CD4-positive, alpha-beta T cell (primary cell): ENCODE data around the gene SPRR2A. TPM values are rescaled to one million over a fixed set of nuclear protein-coding genes. Genes with fewer than 3 reads are reported as not detected.

Experiments used
- ATAC-seq: fragments of 200-7000 bp; cut with Tn5 transposase; one replicate; pipeline ENCODE4 v1.10.0; 2022; ENCODE audit warnings: mild to moderate bottlenecking; ENCODE audit not compliant: poor library complexity
- CTCF ChIA-PET: fragments of 350-600 bp; sonication (Branson Sonifier 250); formaldehyde crosslinking; loops from one replicate; lab custom pipeline; 2021; ENCODE audit warnings: antibody characterized with exemption, inconsistent platforms; lab: Charles Lee
- POLR2A ChIA-PET: fragments of 350-600 bp; sonication (Branson Sonifier 250); formaldehyde crosslinking; loops from one replicate; lab custom pipeline; 2021; ENCODE audit warnings: antibody characterized with exemption, inconsistent platforms; lab: Charles Lee
- DNase-seq, 14 experiments: peaks; one replicate each; pipeline ENCODE4 v3.0.0-alpha.2; 2013 to 2020; ENCODE audit warnings: mixed read lengths in 2 of 14
- H3K27ac ChIP-seq, 2 donors: one replicate each; pipeline versions ENCODE4 v1.5.1 to v1.7.0; 2013; ENCODE audit warnings: low read length in 2 of 2, low read depth in 1 of 2, mild to moderate bottlenecking in 1 of 2
- H3K27me3 ChIP-seq, 2 experiments: 1 replicate in 1 of 2; 2 replicates in 1 of 2; pipeline versions ENCODE4 v1.6.1 to v1.7.0; 2013; ENCODE audit warnings: low read length in 2 of 2, control low read depth in 1 of 2, mild to moderate bottlenecking in 1 of 2, moderate library complexity in 1 of 2; ENCODE audit not compliant: insufficient read depth in 2 of 2, control insufficient read depth in 1 of 2
- H3K36me3 ChIP-seq: one replicate; pipeline ENCODE4 v1.6.1; 2013; ENCODE audit warnings: low read length, control low read depth; ENCODE audit not compliant: insufficient read depth
- H3K4me1 ChIP-seq: one replicate; pipeline ENCODE4 v1.6.1; 2013; ENCODE audit warnings: low read length, control low read depth; ENCODE audit not compliant: insufficient read depth
- H3K4me3 ChIP-seq: one replicate; pipeline ENCODE4 v1.5.1; 2013; ENCODE audit warnings: mild to moderate bottlenecking, low read length, moderate library complexity
- H3K9me3 ChIP-seq, 2 experiments: 1 replicate in 1 of 2; 2 replicates in 1 of 2; pipeline versions ENCODE4 v1.6.1 to v1.7.0; 2013; ENCODE audit warnings: low read length in 2 of 2, mild to moderate bottlenecking in 2 of 2, control low read depth in 1 of 2, moderate library complexity in 1 of 2; ENCODE audit not compliant: control insufficient read depth in 1 of 2, insufficient read depth in 1 of 2
- H3K27ac Mint-ChIP-seq: one replicate; pipeline ENCODE4 v1.8.0; 2020; ENCODE audit warnings: mixed read lengths
- H3K27me3 Mint-ChIP-seq: one replicate; pipeline ENCODE4 v1.8.0; 2021; ENCODE audit warnings: mixed read lengths
- H3K36me3 Mint-ChIP-seq: one replicate; pipeline ENCODE4 v1.8.0; 2021; ENCODE audit warnings: low read depth, mixed read lengths
- H3K4me1 Mint-ChIP-seq: one replicate; pipeline ENCODE4 v1.8.0; 2021; ENCODE audit warnings: low read depth, mixed read lengths
- H3K4me3 Mint-ChIP-seq: one replicate; pipeline ENCODE4 v1.8.0; 2020; ENCODE audit warnings: mild to moderate bottlenecking, mixed read lengths
- H3K9me3 Mint-ChIP-seq: one replicate; pipeline ENCODE4 v1.8.0; 2020; ENCODE audit warnings: mixed read lengths
- intact Hi-C, 2 experiments: fragments of 100-400 bp; cut with DNase I in 1 of 2; cut with micrococcal nuclease in 1 of 2; formaldehyde crosslinking; loops; one replicate each; pipeline versions ENCODE4 v1.15.1 to v1.9.0; 2023 to 2025; cut with DNase I, micrococcal nuclease
- total RNA-seq, 174 experiments: library from RNA in 2 of 174; stranded (reverse) in 2 of 174; gene quantifications; one replicate each; pipeline ENCODE4 v1.2.3 and lab custom pipeline; 2021 to 2026
- TF ChIP-seq, protein P1 (sequence below): fragments of 200-600 bp; IDR thresholded peaks from one replicate; pipeline ENCODE4 v1.8.0; 2022; ENCODE audit warnings: antibody characterized with exemption, mild to moderate bottlenecking

Gene SPRR2A
- total RNA-seq, 2 experiments from 2014 or later, result not detected

DNA sequence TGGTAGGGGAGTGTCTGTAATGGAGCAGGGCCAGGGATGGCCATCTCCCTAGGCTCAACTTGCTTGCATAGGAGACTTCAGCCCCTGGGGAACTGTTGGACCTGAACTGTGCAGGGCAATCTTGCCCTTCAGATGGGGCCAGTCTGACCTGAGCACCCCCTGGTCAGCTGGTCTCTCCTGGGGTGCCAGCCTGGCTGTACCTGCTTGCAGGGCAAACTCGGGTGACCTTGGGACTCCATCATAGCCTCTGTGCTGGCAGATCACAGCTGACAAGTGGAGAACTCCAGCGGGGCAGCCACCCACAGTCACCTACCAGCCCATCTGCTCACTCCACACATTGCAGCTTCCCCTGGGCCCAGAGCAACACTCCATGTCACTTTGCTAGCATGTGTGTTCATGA is 8.1 kb downstream of the SPRR2A start:
- Histone ChIP-seq H3K4me3 (no peak overlapping the region), H3K4me1 (no peaks in the 10 kb centered on the region), H3K36me3 (no peaks in the 10 kb centered on the region), H3K27ac (no peak overlapping the region), H3K9me3 (peaks cover 0 to 8% of the 10 kb centered on the region in 2 experiments), H3K27me3 (peaks cover 5 to 10% of the 10 kb centered on the region in 2 experiments)
- no peaks in the 10 kb centered on the region for H3K36me3 Mint-ChIP-seq
- ChIA-PET POLR2A (no interaction called here), CTCF (no interaction called here)
- H3K27me3 Mint-ChIP-seq, result peaks cover 71% of the 10 kb centered on the region
- DNase-seq (no peak), ATAC-seq (no peak)
- H3K4me3 Mint-ChIP-seq, result no peak overlapping the region
- TF ChIP-seq, protein P1, sequence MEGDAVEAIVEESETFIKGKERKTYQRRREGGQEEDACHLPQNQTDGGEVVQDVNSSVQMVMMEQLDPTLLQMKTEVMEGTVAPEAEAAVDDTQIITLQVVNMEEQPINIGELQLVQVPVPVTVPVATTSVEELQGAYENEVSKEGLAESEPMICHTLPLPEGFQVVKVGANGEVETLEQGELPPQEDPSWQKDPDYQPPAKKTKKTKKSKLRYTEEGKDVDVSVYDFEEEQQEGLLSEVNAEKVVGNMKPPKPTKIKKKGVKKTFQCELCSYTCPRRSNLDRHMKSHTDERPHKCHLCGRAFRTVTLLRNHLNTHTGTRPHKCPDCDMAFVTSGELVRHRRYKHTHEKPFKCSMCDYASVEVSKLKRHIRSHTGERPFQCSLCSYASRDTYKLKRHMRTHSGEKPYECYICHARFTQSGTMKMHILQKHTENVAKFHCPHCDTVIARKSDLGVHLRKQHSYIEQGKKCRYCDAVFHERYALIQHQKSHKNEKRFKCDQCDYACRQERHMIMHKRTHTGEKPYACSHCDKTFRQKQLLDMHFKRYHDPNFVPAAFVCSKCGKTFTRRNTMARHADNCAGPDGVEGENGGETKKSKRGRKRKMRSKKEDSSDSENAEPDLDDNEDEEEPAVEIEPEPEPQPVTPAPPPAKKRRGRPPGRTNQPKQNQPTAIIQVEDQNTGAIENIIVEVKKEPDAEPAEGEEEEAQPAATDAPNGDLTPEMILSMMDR, result no peak
- intact Hi-C loops, result no loop called here
- no peak overlapping the region for H3K27ac Mint-ChIP-seq
- no peaks in the 10 kb centered on the region for H3K4me1 Mint-ChIP-seq
- H3K9me3 Mint-ChIP-seq, result no peaks in the 10 kb centered on the region

DNA sequence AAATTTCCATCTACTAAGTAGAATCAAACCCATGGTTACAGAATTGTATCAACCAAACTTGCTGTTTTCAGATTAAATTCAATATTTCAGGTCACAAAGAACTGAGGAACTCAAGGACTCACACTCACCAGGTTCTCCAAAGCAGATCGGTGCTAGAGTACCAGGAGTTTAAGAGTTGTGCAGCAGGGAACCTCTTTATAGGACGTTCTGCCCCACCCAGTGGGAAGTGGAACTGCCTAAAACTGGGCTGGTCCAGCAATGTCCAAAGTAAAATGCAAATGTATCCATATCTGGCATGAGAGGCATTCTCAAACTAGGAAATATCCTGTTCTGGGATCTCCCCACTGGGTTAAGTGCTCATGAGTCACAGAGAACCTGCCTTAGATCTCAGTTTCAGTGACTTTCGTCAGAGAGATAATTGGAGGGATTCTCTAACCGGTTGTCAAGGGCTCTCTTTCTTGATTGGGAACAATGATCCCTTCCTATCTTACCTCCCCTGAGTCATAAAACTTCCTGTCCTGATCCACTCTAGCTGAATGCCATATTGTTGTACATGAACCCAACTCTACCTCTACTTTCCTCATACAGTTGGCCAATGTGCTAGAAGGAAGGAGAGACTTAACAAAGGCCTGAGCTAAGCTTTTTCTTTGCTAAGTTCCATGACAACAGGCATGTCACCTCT is 16.2 kb downstream of the SPRR2A start, which contains the start of gene SPRR2D:
SPRR2D (minus strand) TSS at position 171 of the 682 bp plus-strand sequence. CDS start 774 bp downstream, outside the sequence.
- POLR2A ChIA-PET, result no interaction called here
- no peaks in the 10 kb centered on the region for H3K9me3 ChIP-seq
- CTCF ChIA-PET, result no interaction called here
- H3K27me3 ChIP-seq, result peaks cover 0 to 6% of the 10 kb centered on the region in 2 experiments
- Mint-ChIP-seq H3K27ac (no peak within 1 kb of the TSS), H3K4me3 (no peak within 1 kb of the TSS), H3K27me3 (peaks cover 65% of the 10 kb centered on the region), H3K4me1 (no peaks in the 10 kb centered on the region), H3K36me3 (no peaks in the 10 kb centered on the region), H3K9me3 (no peaks in the 10 kb centered on the region)
- TF ChIP-seq, protein P1, result no peak
- no peaks in the 10 kb centered on the region for H3K4me1 ChIP-seq
- intact Hi-C loops, result no loop called here
- no peak within 1 kb of the TSS for H3K4me3 ChIP-seq
- DNase-seq (no peak), ATAC-seq (no peak)
- no peaks in the 10 kb centered on the region for H3K36me3 ChIP-seq
- H3K27ac ChIP-seq, result no peak within 1 kb of the TSS

DNA sequence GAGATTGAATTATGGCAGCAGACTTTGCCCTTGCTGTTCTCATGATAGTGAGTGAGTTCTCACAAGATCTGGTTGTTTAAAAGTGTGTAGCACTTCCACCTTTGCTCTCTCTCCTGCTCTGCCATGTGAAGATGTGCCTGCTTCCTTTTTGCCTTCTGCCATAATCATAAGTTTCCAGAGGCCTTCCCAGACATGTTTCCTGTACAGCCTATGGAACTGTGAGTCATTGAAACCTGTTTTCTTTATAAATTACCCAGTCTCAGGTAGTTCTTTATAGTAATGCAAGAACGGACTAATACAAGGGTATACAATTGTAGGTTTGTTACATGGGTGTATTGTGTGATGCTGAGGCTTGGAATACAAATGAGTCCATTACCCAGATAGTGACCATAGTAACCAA is 22.1 kb downstream of the SPRR2A start:
- ATAC-seq (no peak), DNase-seq (no peak)
- Mint-ChIP-seq H3K4me3 (no peak overlapping the region), H3K27ac (no peak overlapping the region), H3K36me3 (no peaks in the 10 kb centered on the region), H3K4me1 (no peaks in the 10 kb centered on the region), H3K27me3 (peaks cover 35% of the 10 kb centered on the region), H3K9me3 (no peaks in the 10 kb centered on the region)
- no peak overlapping the region for H3K27ac ChIP-seq
- intact Hi-C loops, result no loop called here
- ChIA-PET POLR2A (no interaction called here), CTCF (no interaction called here)
- no peaks in the 10 kb centered on the region for H3K4me1 ChIP-seq
- no peak overlapping the region for H3K4me3 ChIP-seq
- no peaks in the 10 kb centered on the region for H3K36me3 ChIP-seq
- no peaks in the 10 kb centered on the region for H3K27me3 ChIP-seq
- TF ChIP-seq, protein P1, result no peak
- no peaks in the 10 kb centered on the region for H3K9me3 ChIP-seq
